ENCODE measurements around the gene PNMA6E.

PNMA6E gene

DNA sequence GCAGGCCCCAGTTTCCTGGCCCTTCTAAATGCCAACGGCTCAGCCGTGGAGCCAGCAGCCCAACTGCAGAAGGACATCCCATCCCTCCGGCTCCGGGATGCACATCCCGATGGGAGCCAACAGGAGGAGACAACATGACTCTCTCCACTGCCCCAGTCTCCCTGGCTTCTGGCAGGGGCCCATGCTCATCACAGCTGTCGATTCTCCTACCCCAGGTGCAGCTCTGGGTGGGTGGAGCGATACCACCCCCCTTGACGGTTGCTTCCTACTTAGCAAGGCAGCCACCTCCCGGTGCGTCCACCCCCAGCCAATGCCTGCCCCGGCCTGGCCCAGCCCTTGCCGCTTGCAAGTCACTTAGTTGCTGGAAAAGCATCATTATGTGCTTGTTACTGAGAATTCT is 47.7 kb downstream of the PNMA6E start:
- no peak for DNase-seq (ENCODE audit: low read depth in 1 of 2, low spot score in 1 of 2)

GRCh38 chrX:153352858-153353257 is 48.3 kb downstream of the PNMA6E start:
- no peak for DNase-seq (ENCODE audit: low read depth in 1 of 2, low spot score in 1 of 2)

- no peak for DNase-seq (ENCODE audit: low read depth in 1 of 2, low spot score in 1 of 2)
These were observed 49.2 kb downstream of the PNMA6E start for GRCh38 chrX:153351981-153352380.

- no peak for DNase-seq (ENCODE audit: low read depth in 1 of 2, low spot score in 1 of 2)
These were observed 51.2 kb downstream of the PNMA6E start for GRCh38 chrX:153349952-153350351.

GRCh38 chrX:153348421-153348820 is 52.7 kb downstream of the PNMA6E start:
- no peak for DNase-seq (ENCODE audit: low read depth in 1 of 2, low spot score in 1 of 2)

DNA sequence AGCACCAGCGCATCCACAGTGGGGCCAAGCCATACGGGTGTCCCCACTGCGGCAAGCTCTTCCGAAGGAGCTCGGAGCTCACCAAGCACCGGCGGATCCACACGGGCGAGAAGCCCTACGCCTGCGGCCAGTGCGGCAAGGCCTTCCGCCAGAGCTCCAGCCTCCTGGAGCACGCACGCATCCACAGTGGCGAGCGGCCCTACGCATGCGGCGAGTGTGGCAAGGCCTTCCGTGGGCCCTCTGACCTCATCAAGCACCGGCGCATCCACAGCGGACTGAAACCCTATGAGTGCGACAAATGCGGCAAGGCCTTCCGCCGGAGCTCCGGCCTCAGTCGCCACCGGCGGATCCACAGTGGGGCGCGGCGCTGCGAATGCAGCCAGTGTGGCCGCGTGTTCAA is 53.6 kb downstream of the PNMA6E start:
- no peak for DNase-seq (ENCODE audit: low read depth in 1 of 2, low spot score in 1 of 2)
